ENCODE results near the gene IL2RA.

DNA sequence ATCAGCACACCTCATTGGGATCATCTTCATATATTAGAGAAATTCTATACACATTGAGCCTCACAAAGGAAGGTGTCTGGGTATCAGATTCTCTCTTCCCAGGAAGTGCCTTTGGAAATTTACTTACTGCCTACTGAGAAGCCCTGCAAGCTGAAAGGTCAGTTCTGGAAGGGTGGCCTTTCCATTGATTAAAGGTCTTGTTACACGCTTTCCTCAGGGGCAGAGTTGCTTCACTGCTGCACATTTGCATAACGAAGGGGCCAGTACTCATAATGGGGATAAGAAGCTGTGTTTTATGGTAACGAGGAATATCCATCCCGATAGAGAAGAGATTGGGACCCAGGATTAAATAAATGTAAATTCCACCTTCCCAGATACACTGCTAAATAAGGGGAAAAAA lies 65.5 kb downstream of the IL2RA start:
- TF ChIP-seq, protein P1, sequence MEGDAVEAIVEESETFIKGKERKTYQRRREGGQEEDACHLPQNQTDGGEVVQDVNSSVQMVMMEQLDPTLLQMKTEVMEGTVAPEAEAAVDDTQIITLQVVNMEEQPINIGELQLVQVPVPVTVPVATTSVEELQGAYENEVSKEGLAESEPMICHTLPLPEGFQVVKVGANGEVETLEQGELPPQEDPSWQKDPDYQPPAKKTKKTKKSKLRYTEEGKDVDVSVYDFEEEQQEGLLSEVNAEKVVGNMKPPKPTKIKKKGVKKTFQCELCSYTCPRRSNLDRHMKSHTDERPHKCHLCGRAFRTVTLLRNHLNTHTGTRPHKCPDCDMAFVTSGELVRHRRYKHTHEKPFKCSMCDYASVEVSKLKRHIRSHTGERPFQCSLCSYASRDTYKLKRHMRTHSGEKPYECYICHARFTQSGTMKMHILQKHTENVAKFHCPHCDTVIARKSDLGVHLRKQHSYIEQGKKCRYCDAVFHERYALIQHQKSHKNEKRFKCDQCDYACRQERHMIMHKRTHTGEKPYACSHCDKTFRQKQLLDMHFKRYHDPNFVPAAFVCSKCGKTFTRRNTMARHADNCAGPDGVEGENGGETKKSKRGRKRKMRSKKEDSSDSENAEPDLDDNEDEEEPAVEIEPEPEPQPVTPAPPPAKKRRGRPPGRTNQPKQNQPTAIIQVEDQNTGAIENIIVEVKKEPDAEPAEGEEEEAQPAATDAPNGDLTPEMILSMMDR (IDR thresholded peaks at IDR 0.05), result no peak
- TF ChIP-seq POLR2A (IDR thresholded peaks at IDR 0.05), result no peak
